IMR-90 (cell line): ENCODE data around the gene ERBB4. TPM values are rescaled to one million over a fixed set of nuclear protein-coding genes. Genes with fewer than 3 reads are reported as not detected.

ENCODE experiments used
- ATAC-seq: fragments of 200-7000 bp; cut with Tn5 transposase; 2 replicates; pipeline ENCODE4 v1.9.1; 2020; ENCODE audit warnings: low read depth, mild to moderate bottlenecking, moderate library complexity
- BruUV-seq: library from RNA; stranded (reverse); fragments of 400-500 nt; replicated peaks from 2 replicates; lab custom pipeline; 2021; lab: Mats Ljungman, UMichigan
- CTCF ChIA-PET: fragments of 300-600 bp; formaldehyde crosslinking; extraction: SDS; loops from one replicate; lab custom pipeline; 2021; ENCODE audit warnings: antibody characterized with exemption; lab: Yijun Ruan, JAX
- POLR2A ChIA-PET: fragments of 300-600 bp; sonication (Branson Sonifier 250); formaldehyde crosslinking; loops from one replicate; lab custom pipeline; 2022; ENCODE audit warnings: antibody characterized with exemption; ENCODE audit not compliant: unreplicated experiment; lab: Charles Lee
- DNase-seq: peaks from one replicate; pipeline ENCODE4 v3.0.0; 2013
- H2AFZ ChIP-seq: replicated peaks from 2 replicates; pipeline ENCODE3; 2013; ENCODE audit warnings: low read length, mild to moderate bottlenecking; ENCODE audit not compliant: poor library complexity
- H2AK5ac ChIP-seq: 2 replicates; pipeline ENCODE4 v1.6.1; 2013; ENCODE audit warnings: low read depth, low read length, inconsistent platforms
- H2AK9ac ChIP-seq: replicated peaks from 2 replicates; pipeline ENCODE3; 2013; ENCODE audit warnings: mild to moderate bottlenecking, low read depth, low read length, moderate library complexity; ENCODE audit not compliant: poor library complexity
- H2BK120ac ChIP-seq: 2 replicates; pipeline ENCODE4 v1.6.1; 2013; ENCODE audit warnings: low read depth, low read length, inconsistent platforms
- H2BK15ac ChIP-seq: 3 replicates; pipeline ENCODE4 v1.6.1; 2013; ENCODE audit warnings: low read depth, low read length, inconsistent platforms
- H2BK20ac ChIP-seq: 2 replicates; pipeline ENCODE4 v1.6.1; 2013; ENCODE audit warnings: low read depth, mild to moderate bottlenecking, inconsistent platforms, low read length, moderate library complexity
- H2BK5ac ChIP-seq: 2 replicates; pipeline ENCODE4 v1.6.1; 2013; ENCODE audit warnings: mild to moderate bottlenecking, low read depth, low read length, inconsistent platforms; ENCODE audit not compliant: poor library complexity, severe bottlenecking
- H3K14ac ChIP-seq: replicated peaks from 2 replicates; pipeline ENCODE4 v1.6.1; 2013; ENCODE audit warnings: low read depth, low read length, inconsistent platforms
- H3K18ac ChIP-seq: 2 replicates; pipeline ENCODE4 v1.6.1; 2013; ENCODE audit warnings: low read depth, low read length, control low read depth
- H3K23ac ChIP-seq: 2 replicates; pipeline ENCODE4 v1.6.1; 2013; ENCODE audit warnings: low read depth, low read length, inconsistent platforms
- H3K27ac ChIP-seq: 2 replicates; pipeline ENCODE4 v1.5.1; 2013; ENCODE audit warnings: mild to moderate bottlenecking, control low read depth, low read length; ENCODE audit not compliant: insufficient read depth
- H3K27me3 ChIP-seq: 2 replicates; pipeline ENCODE4 v1.6.1; 2013; ENCODE audit warnings: low read length; ENCODE audit not compliant: control insufficient read depth, insufficient read depth
- H3K36me3 ChIP-seq: 2 replicates; pipeline ENCODE4 v1.6.1; 2013; ENCODE audit warnings: low read length, mixed read lengths; ENCODE audit not compliant: control insufficient read depth, insufficient read depth
- H3K4ac ChIP-seq: 2 replicates; pipeline ENCODE4 v1.6.1; 2013; ENCODE audit warnings: low read depth, low read length, inconsistent platforms
- H3K4me1 ChIP-seq: 2 replicates; pipeline ENCODE4 v1.6.1; 2013; ENCODE audit warnings: low read length, mixed read lengths; ENCODE audit not compliant: control insufficient read depth, insufficient read depth
- H3K4me2 ChIP-seq: 2 replicates; pipeline ENCODE4 v1.6.1; 2013; ENCODE audit warnings: low read depth, mild to moderate bottlenecking, control low read depth, low read length, moderate library complexity
- H3K4me3 ChIP-seq: 2 replicates; pipeline ENCODE4 v1.5.1; 2013; ENCODE audit warnings: low read depth, mild to moderate bottlenecking, control low read depth, low read length, moderate library complexity; ENCODE audit not compliant: insufficient read depth
- H3K56ac ChIP-seq: 2 replicates; pipeline ENCODE4 v1.6.1; 2013; ENCODE audit warnings: low read length, inconsistent platforms; ENCODE audit not compliant: insufficient read depth; ENCODE audit errors: extremely low read depth
- H3K79me1 ChIP-seq, 2 experiments: 2 replicates each; pipeline ENCODE4 v1.6.1; 2013; ENCODE audit warnings: low read length in 2 of 2, inconsistent platforms in 1 of 2, low read depth in 1 of 2
- H3K9ac ChIP-seq: 2 replicates; pipeline ENCODE4 v1.6.1; 2013; ENCODE audit warnings: low read depth, low read length, control low read depth
- H3K9me1 ChIP-seq: 2 replicates; pipeline ENCODE4 v1.6.1; 2013; ENCODE audit warnings: low read length, inconsistent platforms; ENCODE audit not compliant: insufficient read depth
- H3K9me3 ChIP-seq: 2 replicates; pipeline ENCODE4 v1.6.1; 2013; ENCODE audit warnings: low read length; ENCODE audit not compliant: control insufficient read depth, insufficient read depth
- H4K20me1 ChIP-seq: 2 replicates; pipeline ENCODE4 v1.6.1; 2013; ENCODE audit warnings: low read length, inconsistent platforms; ENCODE audit not compliant: insufficient read depth
- H4K5ac ChIP-seq: 2 replicates; pipeline ENCODE4 v1.6.1; 2013; ENCODE audit warnings: mild to moderate bottlenecking, low read depth, low read length, control low read depth
- H4K8ac ChIP-seq, 2 experiments: 2 replicates each; pipeline ENCODE4 v1.6.1; 2013; ENCODE audit warnings: low read depth in 2 of 2, low read length in 2 of 2, control low read depth in 1 of 2, inconsistent platforms in 1 of 2
- H4K91ac ChIP-seq: 2 replicates; pipeline ENCODE4 v1.6.1; 2013; ENCODE audit warnings: low read depth, low read length, inconsistent platforms; ENCODE audit not compliant: insufficient read depth
- BHLHE40 ChIP-seq: fragments of 150-350 bp; IDR thresholded peaks from 2 replicates; pipeline ENCODE4 v1.6.1; 2016; ENCODE audit warnings: mild to moderate bottlenecking, low read depth, low read length
- CEBPB ChIP-seq: IDR thresholded peaks from 2 replicates; pipeline ENCODE4 v1.6.1; 2012; ENCODE audit warnings: low read depth, low read length, improper control_type of control experiment
- CHD1 ChIP-seq: IDR thresholded peaks from 2 replicates; pipeline ENCODE4 v1.6.1; 2012; ENCODE audit warnings: low read depth, low read length, improper control_type of control experiment
- MAFK ChIP-seq: IDR thresholded peaks from 2 replicates; pipeline ENCODE4 v1.6.1; 2012; ENCODE audit warnings: low read depth, low read length, improper control_type of control experiment
- MAZ ChIP-seq: IDR thresholded peaks from 2 replicates; pipeline ENCODE4 v1.6.1; 2012; ENCODE audit warnings: low read depth, mild to moderate bottlenecking, low read length, improper control_type of control experiment, moderate library complexity, borderline replicate concordance
- POLR2A ChIP-seq: IDR thresholded peaks from 2 replicates; pipeline ENCODE4 v1.6.1; 2012; ENCODE audit warnings: mild to moderate bottlenecking, low read depth, low read length
- RAD21 ChIP-seq: IDR thresholded peaks from 2 replicates; pipeline ENCODE4 v1.6.1; 2012; ENCODE audit warnings: low read length, improper control_type of control experiment
- RCOR1 ChIP-seq: IDR thresholded peaks from 2 replicates; pipeline ENCODE4 v1.6.1; 2012; ENCODE audit warnings: mild to moderate bottlenecking, low read length, improper control_type of control experiment; ENCODE audit not compliant: insufficient replicate concordance
- RFX5 ChIP-seq: IDR thresholded peaks from 2 replicates; pipeline ENCODE4 v1.8.0; 2012; ENCODE audit warnings: low read depth, mild to moderate bottlenecking, low read length, moderate library complexity
- WGBS, 2 experiments: methylation state at CpG; one replicate each; pipeline versions ENCODE4 v1.1.5 to v1.1.7; 2013; ENCODE audit warnings: missing lambda C conversion rate in 2 of 2; ENCODE audit not compliant: insufficient read length in 1 of 2; ENCODE audit errors: extremely low coverage in 2 of 2; 5-methylcytosine and 5-hydroxymethylcytosine counted together
- dilution Hi-C: fragments of 300-500 bp; cut with HindIII; formaldehyde crosslinking; loops from one replicate; pipeline ENCODE4 v1.14.3; 2018; ENCODE audit warnings: low sequenced_read_pairs; ENCODE audit not compliant: unreplicated experiment
- in situ Hi-C: fragments of 300-500 bp; cut with MboI; formaldehyde crosslinking; loops from 3 replicates; pipeline ENCODE4 v1.14.3; 2019; ENCODE audit warnings: low sequenced_read_pairs, inconsistent platforms, mixed read lengths
- intact Hi-C: fragments of 100-400 bp; cut with micrococcal nuclease; formaldehyde crosslinking; loops from 2 replicates; pipeline ENCODE4 v1.10.0; 2022
- polyA plus RNA-seq, 3 experiments: library from polyadenylated mRNA; depleted of rRNA; stranded (reverse); fragments of >200 nt; gene quantifications; 2 replicates each; pipeline ENCODE4 v1.2.3, GENCODE V29; 2012; ENCODE audit warnings: low replicate concordance in 1 of 3
- total RNA-seq: library from RNA; depleted of rRNA; stranded (reverse); fragments of >200 nt; gene quantifications from 2 replicates; pipeline ENCODE4 v1.2.3, GENCODE V29; 2012
- TF ChIP-seq, protein P1 (sequence below): fragments of 150-350 bp; IDR thresholded peaks from 2 replicates; pipeline ENCODE4 v1.6.1; 2016; ENCODE audit warnings: low read depth, mild to moderate bottlenecking, low read length, moderate library complexity, borderline replicate concordance
- TF ChIP-seq, protein P2 (sequence below): conservative IDR thresholded peaks from 2 replicates; pipeline ENCODE4 v1.5.1; 2012; ENCODE audit warnings: mild to moderate bottlenecking, low read depth, low read length, improper control_type of control experiment
- TF ChIP-seq, protein P3 (sequence below): fragments of 150-350 bp; IDR thresholded peaks from 2 replicates; pipeline ENCODE4 v1.6.1; 2017; ENCODE audit warnings: mild to moderate bottlenecking, antibody characterized with exemption, low read length, low read depth

ERBB4 gene
- total and polyA plus RNA-seq, 2 of the 4 experiments (the other 2 are of a cell fraction) = not detected

DNA sequence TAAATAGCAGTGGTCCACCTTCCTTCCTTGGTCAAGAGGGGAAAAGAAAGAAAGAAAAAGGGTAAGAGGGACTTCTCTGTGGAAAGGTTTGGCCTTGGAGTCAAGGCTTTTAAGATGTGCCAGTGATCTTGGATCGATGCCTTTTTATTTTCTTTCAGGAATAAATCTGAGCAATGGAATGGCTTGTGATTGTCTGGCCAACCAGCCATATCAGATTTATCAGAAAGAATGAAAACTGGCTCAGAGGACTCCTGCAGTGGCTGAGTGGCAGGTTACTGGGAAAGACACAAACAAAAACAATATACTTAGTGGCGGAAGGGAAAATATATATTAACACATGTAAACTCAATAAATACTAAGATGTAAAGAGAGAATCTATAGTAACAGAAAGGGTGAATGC is 4.3 kb downstream of the ERBB4 start (continued):
- TF ChIP-seq BHLHE40 (no peak), MAFK (no peak), CHD1 (no peak)
- TF ChIP-seq, protein P1, sequence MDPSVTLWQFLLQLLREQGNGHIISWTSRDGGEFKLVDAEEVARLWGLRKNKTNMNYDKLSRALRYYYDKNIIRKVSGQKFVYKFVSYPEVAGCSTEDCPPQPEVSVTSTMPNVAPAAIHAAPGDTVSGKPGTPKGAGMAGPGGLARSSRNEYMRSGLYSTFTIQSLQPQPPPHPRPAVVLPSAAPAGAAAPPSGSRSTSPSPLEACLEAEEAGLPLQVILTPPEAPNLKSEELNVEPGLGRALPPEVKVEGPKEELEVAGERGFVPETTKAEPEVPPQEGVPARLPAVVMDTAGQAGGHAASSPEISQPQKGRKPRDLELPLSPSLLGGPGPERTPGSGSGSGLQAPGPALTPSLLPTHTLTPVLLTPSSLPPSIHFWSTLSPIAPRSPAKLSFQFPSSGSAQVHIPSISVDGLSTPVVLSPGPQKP = no peak

DNA sequence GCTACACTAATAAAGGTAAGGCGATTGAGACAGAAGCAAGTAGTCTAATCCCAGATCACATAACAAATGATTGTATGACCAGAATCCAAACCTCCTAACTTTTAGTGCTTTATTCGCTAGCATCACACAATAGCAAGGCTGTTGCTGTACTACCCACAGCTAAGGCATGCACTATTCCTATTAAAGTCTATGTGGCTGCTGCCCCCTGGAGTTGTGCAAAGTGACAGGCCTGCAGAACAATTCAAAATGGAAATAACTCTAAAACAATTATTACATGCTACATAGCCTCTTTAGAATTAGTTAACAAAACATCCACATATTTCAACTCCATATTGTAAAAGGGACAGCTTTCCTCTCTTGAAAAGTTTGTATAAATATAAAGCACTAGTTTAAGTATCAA is 6.0 kb downstream of the ERBB4 start:
- Histone ChIP-seq H3K79me1 (no peaks in the 10 kb centered on the region), H4K20me1 (no peaks in the 10 kb centered on the region), H3K4ac (no peak overlapping the region), H3K27me3 (peaks cover 22% of the 10 kb centered on the region), H4K5ac (no peak overlapping the region), H3K9ac (no peak overlapping the region), H4K91ac (no peak overlapping the region), H3K9me3 (no peaks in the 10 kb centered on the region), H2BK20ac (no peak overlapping the region), H2AFZ (no peak overlapping the region), H3K4me1 (peaks cover 3% of the 10 kb centered on the region; the same call in 1 of the 2 replicates), H2AK9ac (no peak overlapping the region), H3K4me3 (no peak overlapping the region), H2BK120ac (no peak overlapping the region), H3K14ac (no peak overlapping the region), H2BK5ac (no peak overlapping the region), H3K9me1 (no peaks in the 10 kb centered on the region), H2AK5ac (no peak overlapping the region), H3K18ac (no peak overlapping the region), H3K56ac (no peak overlapping the region), H3K4me2 (no peak overlapping the region), H2BK15ac (no peak overlapping the region), H3K27ac (no peak overlapping the region), H3K23ac (no peak overlapping the region), H4K8ac (no peak overlapping the region), H3K36me3 (no peaks in the 10 kb centered on the region)
- ATAC-seq (no peak), DNase-seq (no peak)
- in situ Hi-C loops = no loop called here
- 40% methylated on average over 1 of the region's 2 CpGs; no CpG with 5 or more reads in 1 of the 2 experiments for WGBS, 2 experiments
- dilution Hi-C loops = no loop called here
- intact Hi-C loops = no loop called here
- ChIA-PET CTCF (interaction anchor here (1.0 kb wide), 1 partner anchor 35 kb away, joined by 3 read pairs; no protein-coding TSS in a partner anchor), POLR2A (no interaction called here)
- no TSS peak for BruUV-seq
- TF ChIP-seq RFX5 (no peak), CEBPB (no peak), CHD1 (no peak), MAZ (no peak), MAFK (no peak), RAD21 (no peak), BHLHE40 (no peak), POLR2A (no peak), RCOR1 (no peak)
- TF ChIP-seq, protein P1 = no peak
- TF ChIP-seq, protein P2, sequence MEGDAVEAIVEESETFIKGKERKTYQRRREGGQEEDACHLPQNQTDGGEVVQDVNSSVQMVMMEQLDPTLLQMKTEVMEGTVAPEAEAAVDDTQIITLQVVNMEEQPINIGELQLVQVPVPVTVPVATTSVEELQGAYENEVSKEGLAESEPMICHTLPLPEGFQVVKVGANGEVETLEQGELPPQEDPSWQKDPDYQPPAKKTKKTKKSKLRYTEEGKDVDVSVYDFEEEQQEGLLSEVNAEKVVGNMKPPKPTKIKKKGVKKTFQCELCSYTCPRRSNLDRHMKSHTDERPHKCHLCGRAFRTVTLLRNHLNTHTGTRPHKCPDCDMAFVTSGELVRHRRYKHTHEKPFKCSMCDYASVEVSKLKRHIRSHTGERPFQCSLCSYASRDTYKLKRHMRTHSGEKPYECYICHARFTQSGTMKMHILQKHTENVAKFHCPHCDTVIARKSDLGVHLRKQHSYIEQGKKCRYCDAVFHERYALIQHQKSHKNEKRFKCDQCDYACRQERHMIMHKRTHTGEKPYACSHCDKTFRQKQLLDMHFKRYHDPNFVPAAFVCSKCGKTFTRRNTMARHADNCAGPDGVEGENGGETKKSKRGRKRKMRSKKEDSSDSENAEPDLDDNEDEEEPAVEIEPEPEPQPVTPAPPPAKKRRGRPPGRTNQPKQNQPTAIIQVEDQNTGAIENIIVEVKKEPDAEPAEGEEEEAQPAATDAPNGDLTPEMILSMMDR = no peak
- TF ChIP-seq, protein P3, sequence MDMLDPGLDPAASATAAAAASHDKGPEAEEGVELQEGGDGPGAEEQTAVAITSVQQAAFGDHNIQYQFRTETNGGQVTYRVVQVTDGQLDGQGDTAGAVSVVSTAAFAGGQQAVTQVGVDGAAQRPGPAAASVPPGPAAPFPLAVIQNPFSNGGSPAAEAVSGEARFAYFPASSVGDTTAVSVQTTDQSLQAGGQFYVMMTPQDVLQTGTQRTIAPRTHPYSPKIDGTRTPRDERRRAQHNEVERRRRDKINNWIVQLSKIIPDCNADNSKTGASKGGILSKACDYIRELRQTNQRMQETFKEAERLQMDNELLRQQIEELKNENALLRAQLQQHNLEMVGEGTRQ = no peak
